HG03196 (cell line): ENCODE measurements around the gene WDR75.
"Not testable (repeated sequence)": the region's sequence is repeated elsewhere in the genome, so short reads cannot be mapped to it uniquely, and the experiment has no call there.

ENCODE experiments used
- ATAC-seq: cut with Tn5 transposase; IDR thresholded peaks from one replicate; pipeline ENCODE4 v1.9.1; 2021; ENCODE audit not compliant: unreplicated experiment

The WDR75 gene

DNA sequence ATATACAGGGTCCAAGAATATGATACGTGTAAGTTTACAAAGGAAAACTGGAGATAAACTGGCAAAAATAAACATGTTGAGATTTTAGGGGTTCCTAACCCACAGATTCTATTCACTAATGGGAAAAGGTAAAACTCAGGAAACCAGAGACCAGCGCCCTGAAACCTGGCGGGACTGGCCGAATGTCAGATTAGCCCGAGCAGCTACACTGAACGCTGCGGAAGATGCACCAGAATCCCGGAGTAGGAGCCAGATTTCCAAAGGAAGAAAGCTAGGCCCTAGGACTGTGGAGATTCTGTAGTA lies 679 bp upstream of the WDR75 start:
- peak; percentile 23 for ATAC-seq

GRCh38 chr2:189441709-189442074 lies 418 bp downstream of the WDR75 start:
- ATAC-seq = no peak

DNA sequence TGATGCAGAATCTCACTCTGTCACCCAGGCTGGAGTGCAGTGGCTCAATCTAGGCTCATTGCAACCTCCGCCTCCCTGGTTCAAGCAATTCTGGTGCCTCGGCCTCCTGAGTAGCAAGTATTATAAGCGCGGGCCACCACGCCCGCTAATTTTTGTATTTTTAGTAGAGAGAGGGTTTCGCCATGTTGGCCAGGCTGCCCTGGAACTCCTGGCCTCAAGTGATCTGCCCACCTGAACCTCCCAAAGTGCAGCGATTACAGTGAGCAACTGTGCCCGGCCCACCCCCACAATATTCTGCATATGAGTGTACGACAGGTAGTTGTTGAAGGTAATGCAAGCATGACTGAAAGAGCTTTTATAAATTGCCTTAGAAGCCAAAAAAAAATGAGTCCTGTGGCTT lies 1.2 kb downstream of the WDR75 start:
- no peak for ATAC-seq

DNA sequence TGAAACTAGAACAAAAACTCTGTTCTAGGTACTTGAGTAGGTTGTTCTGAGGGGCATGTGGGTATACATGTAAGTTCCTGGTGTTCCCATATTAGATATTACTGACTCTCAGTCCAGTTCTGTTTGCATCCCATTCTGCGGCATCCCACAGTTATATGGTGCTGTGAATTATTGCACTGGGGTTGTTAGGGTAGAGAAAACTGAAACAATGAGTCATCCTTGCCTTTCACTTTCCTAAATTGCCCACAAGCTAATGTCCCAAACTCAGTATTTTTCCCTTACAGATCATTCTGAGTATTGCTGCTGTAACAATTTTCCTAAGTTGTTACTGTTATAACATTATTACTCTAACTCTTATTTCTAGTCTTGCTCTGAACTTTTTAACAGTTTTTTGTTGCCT lies 3.0 kb downstream of the WDR75 start:
- peak; percentile 28 for ATAC-seq

DNA sequence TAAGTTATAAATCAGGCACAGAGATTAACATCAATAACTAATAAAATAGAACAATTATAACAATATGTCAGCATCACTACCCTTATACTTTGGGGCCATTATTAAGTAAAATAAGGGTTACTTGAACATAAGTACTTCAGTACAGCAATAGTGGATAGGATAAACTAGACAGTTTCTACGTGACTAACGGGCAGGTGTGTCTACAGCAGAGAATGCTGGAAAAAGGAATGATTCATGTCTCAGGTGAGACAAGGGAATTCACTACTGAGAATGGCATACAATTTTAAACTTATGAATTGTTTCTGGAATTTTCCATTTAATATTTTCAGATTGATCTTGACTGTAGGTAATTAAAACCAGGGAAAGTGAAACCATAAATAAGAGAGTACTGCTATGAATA lies 5.5 kb downstream of the WDR75 start:
- ATAC-seq = no peak

DNA sequence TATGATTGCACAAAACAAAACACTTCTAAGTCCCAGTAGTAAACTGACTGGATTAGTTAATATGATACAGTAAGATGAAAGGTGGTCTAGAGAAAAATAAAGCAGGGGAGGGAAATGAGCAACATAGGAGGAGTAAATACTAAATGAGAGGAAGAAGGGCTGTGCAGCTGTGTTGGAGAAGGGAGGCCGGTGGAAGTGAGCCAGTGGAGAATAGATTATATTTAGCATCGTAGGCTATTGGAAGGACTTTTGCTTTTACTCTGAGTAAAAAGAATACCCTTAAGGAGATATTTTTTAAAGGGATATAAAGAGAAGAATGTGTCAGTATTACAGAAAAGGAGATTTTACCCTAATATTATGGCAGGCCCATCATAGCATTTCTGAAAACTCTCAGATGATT lies 12.7 kb downstream of the WDR75 start:
- no peak for ATAC-seq

DNA sequence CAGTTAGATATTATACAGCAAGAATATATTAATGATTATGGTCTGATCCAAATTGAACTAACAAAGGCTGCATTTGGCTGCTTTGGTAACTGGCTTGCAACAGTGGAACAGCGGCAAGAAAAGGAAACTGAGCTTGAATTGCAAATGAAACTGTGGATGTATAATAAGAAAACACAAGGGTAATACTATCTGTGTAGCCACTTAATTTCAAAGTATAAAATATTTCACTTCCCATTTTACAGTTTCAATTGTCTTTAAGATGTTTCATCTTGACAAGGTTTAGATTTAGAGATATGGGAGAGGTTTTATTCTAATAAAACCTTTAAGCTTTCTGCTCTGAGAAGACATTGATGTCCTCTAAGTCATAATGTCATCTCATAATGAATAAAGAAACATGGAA lies 23.8 kb downstream of the WDR75 start:
- no peak for ATAC-seq

- ATAC-seq = no peak
Observed at GRCh38 chr2:189465478-189465877, 24.2 kb downstream of the WDR75 start.

DNA sequence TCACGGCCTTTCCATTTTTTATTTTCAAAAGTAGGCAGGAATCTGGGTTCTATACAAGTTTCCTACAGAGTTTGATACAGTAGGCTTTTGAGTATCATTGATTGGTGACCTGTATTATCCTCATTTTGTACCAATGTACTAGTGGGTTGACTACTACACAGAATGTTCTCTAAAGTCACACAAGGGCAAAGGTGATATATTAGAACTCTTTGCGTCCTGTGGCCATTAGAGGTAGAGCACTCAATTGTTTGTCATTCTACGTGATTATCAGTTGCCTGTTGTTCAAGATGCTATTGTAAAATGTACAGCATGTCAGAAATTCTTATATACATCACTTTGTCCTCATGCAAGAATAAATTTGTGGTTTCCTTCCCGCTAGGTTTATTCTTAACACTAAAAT lies 24.8 kb downstream of the WDR75 start:
- no peak for ATAC-seq

GRCh38 chr2:189466656-189467055 lies 25.4 kb downstream of the WDR75 start:
- no peak for ATAC-seq

- ATAC-seq = no peak
Observed at GRCh38 chr2:189467160-189467559, 25.9 kb downstream of the WDR75 start.

DNA sequence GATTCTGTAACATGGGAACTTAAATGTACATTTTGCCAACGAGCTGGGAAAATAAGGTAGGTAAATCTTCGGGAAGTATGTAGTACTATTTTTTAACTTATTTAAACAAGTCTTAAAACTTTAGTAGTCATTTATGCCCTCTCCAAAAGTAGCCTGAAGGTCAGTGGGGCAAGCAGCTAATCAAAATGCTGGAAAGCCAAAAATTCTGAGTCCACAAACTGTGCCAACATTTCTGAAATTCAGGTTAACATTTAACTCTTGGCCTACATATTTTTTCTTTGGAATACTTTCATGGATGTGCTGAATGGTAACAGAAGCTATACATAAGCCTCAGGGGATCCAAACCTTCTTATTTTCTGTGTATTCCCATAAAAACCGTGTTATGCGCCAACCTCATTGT lies 26.3 kb downstream of the WDR75 start:
- no peak for ATAC-seq

- ATAC-seq = no peak
Observed at GRCh38 chr2:189474526-189474925, 33.3 kb downstream of the WDR75 start.

DNA sequence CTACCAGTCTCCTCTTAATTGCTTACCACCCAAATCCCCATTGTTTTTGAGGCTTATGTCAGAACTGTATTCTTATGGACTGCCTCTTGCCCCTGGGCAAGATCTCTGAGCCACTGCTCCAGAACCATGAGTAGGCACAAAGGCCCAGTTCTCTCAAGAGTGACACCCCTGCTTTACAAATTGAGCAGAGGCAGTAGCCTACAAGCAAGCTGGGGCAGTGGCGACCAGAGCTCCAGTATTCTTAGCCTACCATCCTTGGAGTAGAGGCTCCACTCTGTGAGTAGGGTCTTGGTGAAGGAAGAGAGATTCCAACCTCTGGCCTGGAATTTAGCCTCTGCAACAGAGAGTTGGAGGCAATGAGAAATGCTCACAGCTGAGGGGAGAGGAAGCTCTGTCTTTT lies 36.5 kb downstream of the WDR75 start:
- no peak for ATAC-seq

DNA sequence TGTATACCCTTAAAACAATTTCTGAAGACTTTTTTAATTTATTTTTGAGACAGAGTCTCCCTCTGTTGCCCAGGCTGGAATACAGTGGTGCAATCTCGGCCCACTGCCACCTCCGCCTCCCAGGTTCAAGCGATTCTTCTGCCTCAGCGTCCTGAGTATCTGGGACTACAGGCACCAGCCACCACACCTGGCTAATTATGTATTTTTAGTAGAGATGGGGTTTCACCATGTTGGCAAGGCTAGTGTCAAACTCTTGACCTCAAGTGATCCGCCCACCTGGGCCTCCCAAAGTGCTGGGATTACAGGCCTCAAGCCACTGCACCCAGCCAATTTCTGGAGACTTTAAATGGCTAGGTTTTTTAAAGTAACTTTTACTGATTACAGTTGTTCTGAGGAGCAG lies 37.0 kb downstream of the WDR75 start:
- ATAC-seq = not testable (repeated sequence)

DNA sequence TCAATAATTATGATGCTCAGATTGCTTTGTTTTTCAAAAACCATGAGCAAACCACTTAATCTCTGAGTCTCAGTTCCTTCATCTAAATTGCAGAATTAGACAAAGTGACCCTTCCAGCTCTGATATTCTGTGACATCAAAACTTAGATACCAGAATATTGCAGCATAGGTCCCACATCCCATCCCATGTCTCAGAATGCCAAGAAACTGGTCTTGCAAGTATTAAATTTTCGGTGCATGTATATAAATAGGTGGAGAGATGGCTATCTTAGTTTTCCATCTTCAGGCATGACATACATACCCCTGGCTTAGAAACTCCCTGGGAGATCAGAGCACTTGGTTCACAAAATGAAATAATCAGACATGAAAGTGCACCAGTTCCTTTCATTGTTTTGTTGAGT lies 39.8 kb downstream of the WDR75 start:
- ATAC-seq = no peak

GRCh38 chr2:189483571-189483970 lies 42.3 kb downstream of the WDR75 start:
- ATAC-seq = no peak

- ATAC-seq = no peak
Observed at GRCh38 chr2:189483980-189484740, 42.9 kb downstream of the WDR75 start.

- ATAC-seq = no peak
Observed at GRCh38 chr2:189485146-189485545, 43.9 kb downstream of the WDR75 start.

DNA sequence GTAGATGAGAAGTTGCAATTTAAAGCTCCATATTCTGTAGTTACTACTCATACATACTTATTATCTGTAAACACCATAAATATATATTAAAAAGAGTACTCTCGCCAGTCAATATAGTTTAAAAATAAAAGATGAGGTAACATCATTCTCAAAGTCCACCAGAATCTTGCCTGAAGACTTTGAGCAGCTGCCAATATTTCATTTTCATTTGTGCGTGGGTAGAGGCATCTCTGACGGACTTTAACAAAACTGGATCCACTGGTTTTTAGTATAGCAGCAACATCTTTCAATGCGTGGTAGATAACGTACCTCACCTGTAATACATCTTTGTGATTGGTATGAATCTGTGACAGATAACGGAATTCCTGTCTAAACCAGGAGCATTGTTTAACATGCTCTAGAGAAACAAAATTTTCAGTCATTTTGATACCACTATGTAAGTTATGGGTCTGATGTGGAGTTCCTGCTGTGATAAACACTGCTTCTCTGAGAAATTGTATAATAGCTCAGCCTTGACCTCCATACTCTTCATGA lies 45.0 kb downstream of the WDR75 start:
- ATAC-seq = no peak

- no peak for ATAC-seq
Observed at GRCh38 chr2:189487283-189488007, 46.2 kb downstream of the WDR75 start.

GRCh38 chr2:189488008-189488310 lies 46.7 kb downstream of the WDR75 start:
- no peak for ATAC-seq

- no peak for ATAC-seq
Observed at GRCh38 chr2:189492451-189492850, 51.2 kb downstream of the WDR75 start.
